DND-41 (cell line): ENCODE data around the gene PER2.
A peak's percentile ranks its signal among the peaks of the same experiment; 100 is the strongest.

Experiments
- ATAC-seq: fragments of 200-7000 bp; cut with Tn5 transposase; 3 replicates; pipeline ENCODE4 v1.9.1; 2021; ENCODE audit warnings: low read depth; ENCODE audit not compliant: insufficient read depth
- DNase-seq: peaks from one replicate; pipeline ENCODE4 v3.0.0-alpha.2; 2020
- H2AFZ ChIP-seq: 2 replicates; pipeline ENCODE4 v1.6.0; 2012; ENCODE audit warnings: low read depth, low read length
- H3K27ac ChIP-seq: 2 replicates; pipeline ENCODE4 v1.5.1; 2012; ENCODE audit warnings: low read length, inconsistent platforms
- H3K27me3 ChIP-seq: fragments of 200-600 bp; sonication (generic); 2 replicates; pipeline ENCODE4 v1.6.0; 2012; ENCODE audit warnings: low read length, mild to moderate bottlenecking, inconsistent platforms; ENCODE audit not compliant: insufficient read depth, poor library complexity
- H3K36me3 ChIP-seq: 2 replicates; pipeline ENCODE4 v1.5.1; 2012; ENCODE audit warnings: low read length, inconsistent platforms; ENCODE audit not compliant: insufficient read depth
- H3K4me1 ChIP-seq: 2 replicates; pipeline ENCODE4 v1.5.1; 2012; ENCODE audit warnings: mild to moderate bottlenecking, low read length; ENCODE audit not compliant: insufficient read depth
- H3K4me2 ChIP-seq: 2 replicates; pipeline ENCODE4 v1.6.0; 2012; ENCODE audit warnings: mild to moderate bottlenecking, moderate library complexity, low read length, inconsistent platforms; ENCODE audit not compliant: insufficient read depth
- H3K4me3 ChIP-seq, 2 experiments: fragments of 200-600 bp in 1 of 2; shearing (Covaris generic) in 1 of 2; 2 replicates each; pipeline ENCODE4 v1.5.1; 2012 to 2016; ENCODE audit warnings: inconsistent platforms in 2 of 2, low read length in 2 of 2, mild to moderate bottlenecking in 2 of 2, low read depth in 1 of 2, moderate library complexity in 1 of 2
- H3K79me2 ChIP-seq: 2 replicates; pipeline ENCODE4 v1.6.0; 2012; ENCODE audit warnings: low read length, inconsistent platforms; ENCODE audit not compliant: insufficient read depth
- H3K9ac ChIP-seq: 2 replicates; pipeline ENCODE4 v1.6.0; 2012; ENCODE audit warnings: low read depth, mild to moderate bottlenecking, inconsistent platforms, low read length, moderate library complexity
- H3K9me3 ChIP-seq: 2 replicates; pipeline ENCODE4 v1.5.1; 2012; ENCODE audit warnings: low read length, moderate library complexity, mild to moderate bottlenecking, inconsistent platforms; ENCODE audit not compliant: insufficient read depth, severe bottlenecking
- H4K20me1 ChIP-seq: 2 replicates; pipeline ENCODE4 v1.6.0; 2012; ENCODE audit warnings: low read length; ENCODE audit not compliant: insufficient read depth
- CTCF ChIP-seq: IDR thresholded peaks from 2 replicates; pipeline ENCODE4 v1.5.1; 2012; ENCODE audit warnings: borderline replicate concordance, low read length, moderate library complexity, mild to moderate bottlenecking; ENCODE audit not compliant: poor library complexity, severe bottlenecking; ENCODE audit errors: extremely low read depth
- EZH2 ChIP-seq: IDR thresholded peaks from 3 replicates; pipeline ENCODE4 v1.6.1; 2012; ENCODE audit warnings: borderline replicate concordance, low read depth, mild to moderate bottlenecking, moderate library complexity, low read length, inconsistent platforms; ENCODE audit not compliant: severe bottlenecking

Gene PER2

DNA sequence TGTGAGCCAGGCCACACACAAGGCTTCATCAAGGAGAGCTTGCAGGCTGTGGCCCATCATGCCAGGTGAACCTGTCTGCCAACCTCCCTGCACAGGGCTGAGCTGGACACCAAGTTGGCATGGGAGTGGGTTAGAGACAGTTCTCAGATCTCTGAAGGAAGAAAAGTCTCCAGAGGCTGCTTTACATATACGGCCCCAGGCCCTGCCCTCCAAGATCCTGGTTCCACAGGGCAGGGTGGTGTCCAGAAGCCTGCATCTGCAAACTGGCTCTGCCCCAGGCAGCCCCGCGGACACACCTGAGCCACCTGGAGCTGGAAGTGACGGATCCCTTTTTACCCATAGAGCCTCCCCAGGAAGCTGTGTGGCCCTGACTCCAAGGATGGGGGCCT lies 24.3 kb downstream of the PER2 start:
- no peak for ATAC-seq
- Histone ChIP-seq H3K4me3 (no peak overlapping the region), H4K20me1 (no peaks in the 10 kb centered on the region), H3K9me3 (no peaks in the 10 kb centered on the region), H2AFZ (no peak overlapping the region), H3K9ac (no peak overlapping the region), H3K27ac (no peak overlapping the region), H3K4me1 (no peaks in the 10 kb centered on the region), H3K36me3 (peaks cover 82% of the 10 kb centered on the region), H3K4me2 (no peak overlapping the region), H3K27me3 (no peaks in the 10 kb centered on the region), H3K79me2 (no peaks in the 10 kb centered on the region)
- no peak for DNase-seq
- TF ChIP-seq EZH2 (no peak), CTCF (no peak)

- H4K20me1 ChIP-seq = no peaks in the 10 kb centered on the region
- peak; percentile 68 for DNase-seq
- no peak overlapping the region for H2AFZ ChIP-seq
- H3K4me3 ChIP-seq = no peak overlapping the region
- H3K36me3 ChIP-seq = peaks cover 82% of the 10 kb centered on the region
- H3K4me1 ChIP-seq = no peaks in the 10 kb centered on the region
- ATAC-seq = peak; percentile 74
- no peak overlapping the region for H3K4me2 ChIP-seq
- no peak overlapping the region for H3K9ac ChIP-seq
- H3K9me3 ChIP-seq = no peaks in the 10 kb centered on the region
- TF ChIP-seq EZH2 (no peak), CTCF (peak; percentile 72)
- H3K27ac ChIP-seq = no peak overlapping the region
- no peaks in the 10 kb centered on the region for H3K27me3 ChIP-seq
- no peaks in the 10 kb centered on the region for H3K79me2 ChIP-seq
Observed at GRCh38 chr2:238263204-238264071, 25.0 kb downstream of the PER2 start.

DNA sequence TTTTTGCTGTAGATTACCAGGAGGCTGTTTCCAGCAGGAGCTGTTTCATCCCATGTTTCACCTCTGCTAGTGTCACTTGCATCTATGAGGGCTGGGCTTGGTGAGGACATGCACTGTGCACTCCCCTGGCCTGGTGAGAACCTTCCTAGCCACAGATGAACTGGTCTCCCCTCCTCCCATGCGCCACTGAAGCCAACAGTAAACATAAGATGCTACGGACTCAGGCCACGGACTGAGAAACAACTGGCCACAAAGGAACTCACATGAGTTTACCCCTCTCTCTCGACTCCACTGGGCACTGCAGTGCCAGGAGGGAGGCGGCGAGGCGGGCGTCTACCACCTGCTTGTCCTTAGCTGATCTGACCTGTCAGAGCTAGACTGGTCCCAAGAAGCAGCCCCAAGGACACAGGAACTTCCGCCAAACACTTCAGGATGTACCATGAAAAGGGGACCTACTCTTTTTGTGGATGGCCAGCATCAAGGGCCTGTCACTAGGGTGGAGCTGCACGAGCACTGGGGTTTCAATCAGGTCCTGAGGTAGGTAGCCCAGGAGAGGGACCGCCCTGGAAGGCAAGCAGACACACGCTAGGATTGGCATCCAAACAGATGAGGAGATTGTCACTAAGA lies 25.8 kb downstream of the PER2 start:
- Histone ChIP-seq H4K20me1 (no peaks in the 10 kb centered on the region), H3K4me2 (no peak overlapping the region), H3K4me3 (no peak overlapping the region), H3K27me3 (no peaks in the 10 kb centered on the region), H3K79me2 (no peaks in the 10 kb centered on the region), H3K36me3 (peaks cover 82% of the 10 kb centered on the region), H2AFZ (no peak overlapping the region), H3K4me1 (no peaks in the 10 kb centered on the region), H3K27ac (no peak overlapping the region), H3K9ac (no peak overlapping the region), H3K9me3 (no peaks in the 10 kb centered on the region)
- DNase-seq = no peak
- TF ChIP-seq CTCF = no peak
- no peak for TF ChIP-seq EZH2
- ATAC-seq = no peak
